Hepatocyte (in vitro differentiated cells): ENCODE measurements around the gene TM4SF5.

Source experiments
- CTCF ChIP-seq: fragments of 200-600 bp; sonication (generic); IDR thresholded peaks from 2 replicates; pipeline ENCODE4 v1.5.1; 2016; ENCODE audit warnings: antibody characterized with exemption, mild to moderate bottlenecking; ENCODE audit not compliant: poor library complexity
- EZH2 ChIP-seq: fragments of 200-600 bp; sonication (generic); IDR thresholded peaks from 2 replicates; pipeline ENCODE4 v1.6.1; 2016; ENCODE audit warnings: antibody characterized with exemption, mild to moderate bottlenecking, borderline replicate concordance
- EZH2phosphoT487 ChIP-seq: fragments of 200-600 bp; sonication (generic); IDR thresholded peaks from one replicate; pipeline ENCODE4 v1.6.1; 2018; ENCODE audit warnings: antibody characterized with exemption, mild to moderate bottlenecking, low read depth, moderate library complexity; ENCODE audit not compliant: unreplicated experiment, severe bottlenecking

- TF ChIP-seq CTCF (no peak), EZH2 (no peak), EZH2phosphoT487 (no peak)
Measured at GRCh38 chr17:4738136-4739121, 33.3 kb upstream of the TM4SF5 start.
